Liver (tissue), 9 donors: Measurements from ENCODE around the gene CDH6. TPM values are rescaled to one million over a fixed set of nuclear protein-coding genes. Genes with fewer than 3 reads are reported as not detected.

Experiments used
- DNase-seq: peaks from one replicate; pipeline ENCODE4 v3.0.0-alpha.2; 2017; ENCODE audit warnings: low spot score
- H3K27ac ChIP-seq, 2 donors: one replicate each; pipeline ENCODE4 v1.7.0; 2013; ENCODE audit warnings: inconsistent platforms in 2 of 2, low read length in 2 of 2, control low read depth in 1 of 2, low read depth in 1 of 2, mild to moderate bottlenecking in 1 of 2
- H3K27me3 ChIP-seq, 4 donors: one replicate each; pipeline versions ENCODE4 v1.6.1 to v1.7.0; 2013; ENCODE audit warnings: low read length in 3 of 4, inconsistent platforms in 1 of 4, mild to moderate bottlenecking in 1 of 4, moderate library complexity in 1 of 4; ENCODE audit not compliant: control insufficient read depth in 4 of 4, insufficient read depth in 4 of 4
- H3K36me3 ChIP-seq, 4 donors: one replicate each; pipeline versions ENCODE4 v1.6.1 to v1.7.0; 2013; ENCODE audit warnings: low read length in 3 of 4, mild to moderate bottlenecking in 3 of 4, low read depth in 1 of 4, moderate library complexity in 1 of 4; ENCODE audit not compliant: control insufficient read depth in 4 of 4, insufficient read depth in 3 of 4
- H3K4me1 ChIP-seq, 4 donors: one replicate each; pipeline versions ENCODE4 v1.6.1 to v1.7.0; 2013; ENCODE audit warnings: low read length in 3 of 4, mild to moderate bottlenecking in 3 of 4, moderate library complexity in 1 of 4; ENCODE audit not compliant: control insufficient read depth in 4 of 4, insufficient read depth in 4 of 4
- H3K4me3 ChIP-seq, 3 donors: one replicate each; pipeline versions ENCODE4 v1.6.1 to v1.7.0; 2013; ENCODE audit warnings: low read length in 3 of 3, control low read depth in 1 of 3, low read depth in 1 of 3, mild to moderate bottlenecking in 1 of 3
- H3K9ac ChIP-seq, 2 donors: one replicate each; pipeline ENCODE4 v1.7.0; 2013; ENCODE audit warnings: low read length in 2 of 2, mild to moderate bottlenecking in 2 of 2, moderate library complexity in 2 of 2, control low read depth in 1 of 2, low read depth in 1 of 2
- H3K9me3 ChIP-seq, 4 donors: one replicate each; pipeline versions ENCODE4 v1.6.1 to v1.7.0; 2013; ENCODE audit warnings: low read length in 3 of 4; ENCODE audit not compliant: control insufficient read depth in 4 of 4
- ATF3 ChIP-seq: IDR thresholded peaks from 2 replicates; pipeline ENCODE4 v1.6.1; 2016; ENCODE audit warnings: antibody characterized with exemption
- CTCF ChIP-seq: fragments of 150-350 bp; IDR thresholded peaks from 2 replicates; pipeline ENCODE4 v1.5.1; 2017; ENCODE audit warnings: improper control_type of control experiment, low read depth, low read length; ENCODE audit not compliant: missing input control
- EGR1 ChIP-seq, 2 donors: IDR thresholded peaks; 2 replicates each; pipeline ENCODE4 v1.6.1; 2016 to 2018; ENCODE audit warnings: antibody characterized with exemption in 2 of 2, low read depth in 2 of 2
- FOXA1 ChIP-seq: IDR thresholded peaks from 2 replicates; pipeline ENCODE4 v1.6.1; 2016; ENCODE audit warnings: antibody characterized with exemption
- FOXA2 ChIP-seq: IDR thresholded peaks from 2 replicates; pipeline ENCODE4 v1.6.1; 2016; ENCODE audit warnings: antibody characterized with exemption
- GABPA ChIP-seq, 2 donors: IDR thresholded peaks in 1 of 2; conservative IDR thresholded peaks in 1 of 2; 2 replicates each; pipeline ENCODE4 v1.6.1; 2016; ENCODE audit warnings: antibody characterized with exemption in 2 of 2, mild to moderate bottlenecking in 1 of 2, moderate library complexity in 1 of 2
- HNF4G ChIP-seq: IDR thresholded peaks from 2 replicates; pipeline ENCODE4 v1.6.1; 2016; ENCODE audit warnings: antibody characterized with exemption
- JUND ChIP-seq, 2 donors: IDR thresholded peaks; 2 replicates each; pipeline ENCODE4 v1.6.1; 2016; ENCODE audit warnings: antibody characterized with exemption in 2 of 2
- MAX ChIP-seq: IDR thresholded peaks from 2 replicates; pipeline ENCODE4 v1.6.1; 2016; ENCODE audit warnings: antibody characterized with exemption
- NR2F2 ChIP-seq: IDR thresholded peaks from 2 replicates; pipeline ENCODE4 v1.6.1; 2016; ENCODE audit warnings: antibody characterized with exemption
- RAD21 ChIP-seq, 2 donors: IDR thresholded peaks; 2 replicates each; pipeline ENCODE4 v1.6.1; 2016; ENCODE audit warnings: antibody characterized with exemption in 2 of 2, mild to moderate bottlenecking in 2 of 2
- REST ChIP-seq: IDR thresholded peaks from 2 replicates; pipeline ENCODE4 v1.6.1; 2016; ENCODE audit warnings: antibody characterized with exemption, mild to moderate bottlenecking
- RXRA ChIP-seq, 2 donors: IDR thresholded peaks; 2 replicates each; pipeline ENCODE4 v1.6.1; 2017 to 2018; ENCODE audit warnings: antibody characterized with exemption in 2 of 2, mild to moderate bottlenecking in 1 of 2
- SP1 ChIP-seq: IDR thresholded peaks from 2 replicates; pipeline ENCODE4 v1.6.1; 2018; ENCODE audit warnings: antibody characterized with exemption, mild to moderate bottlenecking
- YY1 ChIP-seq: IDR thresholded peaks from 2 replicates; pipeline ENCODE4 v1.6.1; 2016; ENCODE audit warnings: antibody characterized with exemption, mild to moderate bottlenecking
- ZBTB33 ChIP-seq: IDR thresholded peaks from 2 replicates; pipeline ENCODE4 v1.6.1; 2016; ENCODE audit warnings: antibody characterized with exemption
- WGBS: extraction: QIAGEN DNeasy Blood & Tissue Kit; methylation state at CpG from one replicate; pipeline ENCODE4 v1.1.7; 2013; 5-methylcytosine and 5-hydroxymethylcytosine counted together
- polyA plus RNA-seq, 2 donors: library from polyadenylated mRNA; stranded (reverse) in 1 of 2; unstranded in 1 of 2; fragments of 200-250 nt in 1 of 2; fragments of >200 nt in 1 of 2; fragmentation: Nextera tagmentation in 1 of 2; extraction: Ambion mirVana in 1 of 2; gene quantifications; one replicate each; pipeline versions ENCODE4 v1.2.1 to v1.2.3, GENCODE V29; 2013 to 2015
- total RNA-seq, 2 donors: library from RNA; depleted of rRNA; stranded (reverse); fragments of >200 nt; gene quantifications; one replicate each; pipeline ENCODE4 v1.2.3, GENCODE V29; 2014
- donor health status: healthy.
- donor health status: healthy.
- donor health status: healthy.
- donor health status: healthy.
- donor health status: healthy.

CDH6 gene
- total and polyA plus RNA-seq, 4 donors = 0.18 to 3.7 (median 0.84) TPM

GRCh38 chr5:31366941-31367340 lies 173.5 kb downstream of the CDH6 start:
- Histone ChIP-seq H3K4me1 (peaks cover 0 to 3% (median 0%) of the 10 kb centered on the region in 4 donors), H3K9ac (no peak overlapping the region), H3K36me3 (no peaks in the 10 kb centered on the region), H3K4me3 (no peak overlapping the region), H3K27ac (no peak overlapping the region), H3K9me3 (no peaks in the 10 kb centered on the region), H3K27me3 (peaks cover 0 to 12% (median 0%) of the 10 kb centered on the region in 4 donors)
- TF ChIP-seq ZBTB33 (no peak), FOXA2 (no peak), REST (no peak), RXRA (IDR thresholded peaks at IDR 0.05) (no peak), RAD21 (IDR thresholded peaks at IDR 0.05) (no peak), YY1 (no peak), GABPA (IDR thresholded peaks at IDR 0.05 in 1 of 2, conservative IDR thresholded peaks at IDR 0.05 in 1 of 2) (no peak), FOXA1 (no peak), ATF3 (no peak), MAX (no peak), JUND (IDR thresholded peaks at IDR 0.05) (no peak), SP1 (no peak), NR2F2 (no peak)
- DNase-seq = no peak
- 53% methylated on average over 5 of the region's 5 CpGs for WGBS

- Histone ChIP-seq H3K27ac (no peak overlapping the region), H3K27me3 (peaks cover 0 to 7% (median 0%) of the 10 kb centered on the region in 4 donors), H3K4me1 (no peaks in the 10 kb centered on the region), H3K9ac (no peak overlapping the region), H3K36me3 (no peaks in the 10 kb centered on the region), H3K4me3 (no peak overlapping the region), H3K9me3 (no peaks in the 10 kb centered on the region)
- WGBS = 55% methylated on average over 1 of the region's 1 CpG
- no peak for DNase-seq
- TF ChIP-seq SP1 (no peak), HNF4G (no peak), MAX (no peak), RXRA (IDR thresholded peaks at IDR 0.05) (no peak), EGR1 (IDR thresholded peaks at IDR 0.05; ENCODE audit: low read depth in 2 of 2) (no peak), CTCF (no peak)
These were observed 178.6 kb downstream of the CDH6 start for GRCh38 chr5:31372124-31372523.
